HG02973 (cell line): Measurements from ENCODE around the gene SOX9.

Experiments
- ATAC-seq: cut with Tn5 transposase; IDR thresholded peaks from one replicate; pipeline ENCODE4 v1.9.1; 2021; ENCODE audit warnings: moderate library complexity; ENCODE audit not compliant: unreplicated experiment

Gene SOX9

GRCh38 chr17:72152387-72152929 lies 31.6 kb downstream of the SOX9 start:
- no peak for ATAC-seq

- no peak for ATAC-seq
These were observed 38.4 kb downstream of the SOX9 start for GRCh38 chr17:72158895-72159885.

GRCh38 chr17:72162569-72162968 lies 41.7 kb downstream of the SOX9 start:
- ATAC-seq = no peak

- no peak for ATAC-seq
These were observed 42.7 kb downstream of the SOX9 start for GRCh38 chr17:72163474-72163873.

GRCh38 chr17:72164158-72164739 lies 43.4 kb downstream of the SOX9 start:
- no peak for ATAC-seq

GRCh38 chr17:72165192-72165866 lies 44.5 kb downstream of the SOX9 start:
- no peak for ATAC-seq

- ATAC-seq = no peak
These were observed 45.1 kb downstream of the SOX9 start for GRCh38 chr17:72165867-72166439.

GRCh38 chr17:72167593-72167992 lies 46.8 kb downstream of the SOX9 start:
- ATAC-seq = no peak

- ATAC-seq = no peak
These were observed 49.0 kb downstream of the SOX9 start for GRCh38 chr17:72169823-72170222.

GRCh38 chr17:72171703-72172667 lies 51.2 kb downstream of the SOX9 start:
- ATAC-seq = no peak

GRCh38 chr17:72173499-72174116 lies 52.8 kb downstream of the SOX9 start:
- ATAC-seq = no peak

GRCh38 chr17:72175263-72175662 lies 54.4 kb downstream of the SOX9 start:
- ATAC-seq = no peak
